DND-41 (cell line): ENCODE results near the gene NUF2.
"Not testable (repeated sequence)": the region's sequence is repeated elsewhere in the genome, so short reads cannot be mapped to it uniquely, and the experiment has no call there.

Experiments used
- ATAC-seq: fragments of 200-7000 bp; cut with Tn5 transposase; 3 replicates; pipeline ENCODE4 v1.9.1; 2021; ENCODE audit warnings: low read depth; ENCODE audit not compliant: insufficient read depth
- DNase-seq: peaks from one replicate; pipeline ENCODE4 v3.0.0-alpha.2; 2020
- H2AFZ ChIP-seq: 2 replicates; pipeline ENCODE4 v1.6.0; 2012; ENCODE audit warnings: low read depth, low read length
- H3K27ac ChIP-seq: 2 replicates; pipeline ENCODE4 v1.5.1; 2012; ENCODE audit warnings: low read length, inconsistent platforms
- H3K27me3 ChIP-seq: fragments of 200-600 bp; sonication (generic); 2 replicates; pipeline ENCODE4 v1.6.0; 2012; ENCODE audit warnings: low read length, mild to moderate bottlenecking, inconsistent platforms; ENCODE audit not compliant: insufficient read depth, poor library complexity
- H3K36me3 ChIP-seq: 2 replicates; pipeline ENCODE4 v1.5.1; 2012; ENCODE audit warnings: low read length, inconsistent platforms; ENCODE audit not compliant: insufficient read depth
- H3K4me1 ChIP-seq: 2 replicates; pipeline ENCODE4 v1.5.1; 2012; ENCODE audit warnings: mild to moderate bottlenecking, low read length; ENCODE audit not compliant: insufficient read depth
- H3K4me2 ChIP-seq: 2 replicates; pipeline ENCODE4 v1.6.0; 2012; ENCODE audit warnings: mild to moderate bottlenecking, moderate library complexity, low read length, inconsistent platforms; ENCODE audit not compliant: insufficient read depth
- H3K4me3 ChIP-seq, 2 experiments: fragments of 200-600 bp in 1 of 2; shearing (Covaris generic) in 1 of 2; 2 replicates each; pipeline ENCODE4 v1.5.1; 2012 to 2016; ENCODE audit warnings: inconsistent platforms in 2 of 2, low read length in 2 of 2, mild to moderate bottlenecking in 2 of 2, low read depth in 1 of 2, moderate library complexity in 1 of 2
- H3K79me2 ChIP-seq: 2 replicates; pipeline ENCODE4 v1.6.0; 2012; ENCODE audit warnings: low read length, inconsistent platforms; ENCODE audit not compliant: insufficient read depth
- H3K9ac ChIP-seq: 2 replicates; pipeline ENCODE4 v1.6.0; 2012; ENCODE audit warnings: low read depth, mild to moderate bottlenecking, inconsistent platforms, low read length, moderate library complexity
- H3K9me3 ChIP-seq: 2 replicates; pipeline ENCODE4 v1.5.1; 2012; ENCODE audit warnings: low read length, moderate library complexity, mild to moderate bottlenecking, inconsistent platforms; ENCODE audit not compliant: insufficient read depth, severe bottlenecking
- H4K20me1 ChIP-seq: 2 replicates; pipeline ENCODE4 v1.6.0; 2012; ENCODE audit warnings: low read length; ENCODE audit not compliant: insufficient read depth
- CTCF ChIP-seq: IDR thresholded peaks from 2 replicates; pipeline ENCODE4 v1.5.1; 2012; ENCODE audit warnings: borderline replicate concordance, low read length, moderate library complexity, mild to moderate bottlenecking; ENCODE audit not compliant: poor library complexity, severe bottlenecking; ENCODE audit errors: extremely low read depth
- EZH2 ChIP-seq: IDR thresholded peaks from 3 replicates; pipeline ENCODE4 v1.6.1; 2012; ENCODE audit warnings: borderline replicate concordance, low read depth, mild to moderate bottlenecking, moderate library complexity, low read length, inconsistent platforms; ENCODE audit not compliant: severe bottlenecking

The NUF2 gene

GRCh38 chr1:163320891-163321290 is 863 bp upstream of the NUF2 start:
- Histone ChIP-seq H3K27me3 (no peaks in the 10 kb centered on the region), H3K9me3 (no peaks in the 10 kb centered on the region), H2AFZ (peak overlapping the region; percentile 78), H3K4me1 (peaks cover 38% of the 10 kb centered on the region), H3K36me3 (peaks cover 51% of the 10 kb centered on the region), H4K20me1 (no peaks in the 10 kb centered on the region), H3K4me3 (peak overlapping the region; percentile 56 to 68), H3K79me2 (peaks cover 56% of the 10 kb centered on the region), H3K27ac (peak overlapping the region; percentile 77), H3K9ac (peak overlapping the region; percentile 73), H3K4me2 (peak overlapping the region; percentile 88)
- no peak for ATAC-seq
- no peak for TF ChIP-seq CTCF
- TF ChIP-seq EZH2, result no peak
- DNase-seq, result no peak

GRCh38 chr1:163323339-163323738 is 1.6 kb downstream of the NUF2 start:
- Histone ChIP-seq H3K79me2 (peaks cover 73% of the 10 kb centered on the region), H3K4me3 (peak overlapping the region; percentile 68 to 92), H3K4me2 (peak overlapping the region; percentile 77), H3K9ac (peak overlapping the region; percentile 73), H3K36me3 (peaks cover 57% of the 10 kb centered on the region), H3K4me1 (peaks cover 43% of the 10 kb centered on the region), H3K27ac (peak overlapping the region; percentile 93)
- not testable (repeated sequence) for ATAC-seq, H4K20me1 ChIP-seq, H2AFZ ChIP-seq, DNase-seq, H3K9me3 ChIP-seq, H3K27me3 ChIP-seq

- Histone ChIP-seq H3K4me1 (0 out of 2 replicates have a peak, but pooled peaks cover 3% of the 10 kb centered on the region), H3K4me2 (no peak overlapping the region), H3K4me3 (no peak overlapping the region), H3K79me2 (peaks cover 31% of the 10 kb centered on the region), H3K36me3 (peaks cover 87% of the 10 kb centered on the region), H4K20me1 (no peaks in the 10 kb centered on the region), H2AFZ (no peak overlapping the region), H3K9ac (no peak overlapping the region), H3K9me3 (no peaks in the 10 kb centered on the region), H3K27ac (no peak overlapping the region), H3K27me3 (no peaks in the 10 kb centered on the region)
- TF ChIP-seq EZH2 (no peak), CTCF (no peak)
- DNase-seq (no peak), ATAC-seq (no peak)
Measured at GRCh38 chr1:163331116-163331515, 9.4 kb downstream of the NUF2 start.

- ATAC-seq, result no peak
- no peak for TF ChIP-seq CTCF
- Histone ChIP-seq H3K4me3 (no peak overlapping the region), H3K4me2 (no peak overlapping the region), H3K79me2 (peaks cover 8% of the 10 kb centered on the region; the same call in 1 of the 2 replicates), H3K27me3 (no peaks in the 10 kb centered on the region), H3K9ac (no peak overlapping the region), H2AFZ (no peak overlapping the region), H3K4me1 (no peaks in the 10 kb centered on the region), H4K20me1 (no peaks in the 10 kb centered on the region), H3K9me3 (no peaks in the 10 kb centered on the region), H3K27ac (no peak overlapping the region), H3K36me3 (peaks cover 87% of the 10 kb centered on the region)
- DNase-seq, result no peak
Measured at GRCh38 chr1:163335216-163335615, 13.5 kb downstream of the NUF2 start.
